HG02763 (cell line): Measurements from ENCODE around the gene ERC2.

ENCODE experiments used
- ATAC-seq: cut with Tn5 transposase; IDR thresholded peaks from one replicate; pipeline ENCODE4 v1.9.1; 2021; ENCODE audit warnings: mild to moderate bottlenecking, moderate library complexity; ENCODE audit not compliant: unreplicated experiment

Gene ERC2

GRCh38 chr3:55636300-55637195 is 831.7 kb downstream of the ERC2 start:
- no peak for ATAC-seq

GRCh38 chr3:55634345-55634744 is 833.9 kb downstream of the ERC2 start:
- ATAC-seq: no peak

GRCh38 chr3:55633333-55633732 is 834.9 kb downstream of the ERC2 start:
- no peak for ATAC-seq

DNA sequence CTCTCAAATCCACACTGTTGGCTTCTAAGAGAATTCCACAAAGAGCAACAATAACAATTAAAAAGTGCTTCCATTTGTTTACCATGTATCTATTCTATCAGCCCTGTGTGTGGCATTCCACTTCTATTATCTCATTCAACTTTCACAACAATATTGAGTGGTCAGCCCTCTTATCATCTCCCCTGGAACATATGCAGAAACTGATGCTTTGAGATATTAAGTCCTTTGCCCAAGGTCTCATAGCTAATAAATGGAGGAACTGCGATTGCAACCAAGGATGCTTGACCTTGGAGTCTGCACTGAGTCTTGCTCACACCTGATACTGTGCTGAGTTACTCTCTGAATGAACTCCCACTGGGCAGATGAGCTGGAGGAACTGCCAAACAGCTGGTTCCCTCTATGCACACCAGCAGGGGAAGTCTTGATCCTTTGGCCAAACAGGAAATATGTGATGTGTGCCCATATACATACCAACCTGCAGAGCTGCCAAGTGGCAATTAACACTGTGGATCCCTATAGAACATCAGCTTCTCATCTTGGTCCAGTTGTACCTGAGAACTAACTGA is 836.4 kb downstream of the ERC2 start:
- ATAC-seq: no peak

- ATAC-seq: no peak
Measured at GRCh38 chr3:55630921-55631299, 837.4 kb downstream of the ERC2 start.

- no peak for ATAC-seq
Measured at GRCh38 chr3:55630280-55630920, 837.9 kb downstream of the ERC2 start.

GRCh38 chr3:55629432-55629831 is 838.8 kb downstream of the ERC2 start:
- ATAC-seq: no peak

DNA sequence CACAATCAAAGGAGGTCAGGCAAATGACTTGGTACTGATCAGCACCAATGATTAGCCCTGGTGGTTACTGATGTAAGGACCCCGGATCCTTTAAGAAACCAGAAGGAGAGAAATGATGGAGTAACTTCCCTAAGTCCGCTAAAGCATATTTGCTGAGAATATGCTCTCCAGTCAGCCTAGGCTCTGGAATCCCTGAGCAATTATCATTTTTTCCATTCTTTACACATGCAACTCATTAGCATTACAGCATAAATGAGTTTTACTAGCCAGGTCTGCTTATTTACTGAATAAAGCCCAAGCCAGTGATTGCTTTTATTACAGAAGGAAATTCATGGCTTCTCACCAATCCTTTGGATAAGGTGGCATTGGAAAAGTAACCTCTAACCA is 842.0 kb downstream of the ERC2 start:
- ATAC-seq: no peak

- ATAC-seq: no peak
Measured at GRCh38 chr3:55624238-55624637, 844.0 kb downstream of the ERC2 start.

- ATAC-seq: no peak
Measured at GRCh38 chr3:55623786-55624185, 844.5 kb downstream of the ERC2 start.

DNA sequence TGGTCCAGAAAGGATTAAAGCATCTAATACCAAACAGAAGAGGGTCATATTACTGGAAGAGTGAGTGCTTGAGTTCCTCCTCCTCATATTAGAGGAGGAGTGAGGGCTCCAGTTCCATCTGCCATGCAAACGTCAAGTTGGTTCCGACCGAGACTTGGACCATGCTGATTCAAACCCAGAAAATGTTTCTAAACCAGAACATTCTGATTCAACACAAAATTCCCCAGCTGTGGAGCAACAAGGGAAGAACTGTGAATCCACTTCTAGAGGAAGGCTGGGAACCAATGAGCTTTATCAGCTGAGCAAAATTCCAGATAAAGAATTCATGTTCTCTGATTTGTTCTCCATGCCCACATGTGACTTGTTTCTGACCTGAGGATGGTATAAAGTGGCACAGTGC is 845.5 kb downstream of the ERC2 start:
- no peak for ATAC-seq

- no peak for ATAC-seq
Measured at GRCh38 chr3:55622116-55622515, 846.2 kb downstream of the ERC2 start.

- no peak for ATAC-seq
Measured at GRCh38 chr3:55621648-55622047, 846.6 kb downstream of the ERC2 start.

- ATAC-seq: no peak
Measured at GRCh38 chr3:55621026-55621422, 847.2 kb downstream of the ERC2 start.

DNA sequence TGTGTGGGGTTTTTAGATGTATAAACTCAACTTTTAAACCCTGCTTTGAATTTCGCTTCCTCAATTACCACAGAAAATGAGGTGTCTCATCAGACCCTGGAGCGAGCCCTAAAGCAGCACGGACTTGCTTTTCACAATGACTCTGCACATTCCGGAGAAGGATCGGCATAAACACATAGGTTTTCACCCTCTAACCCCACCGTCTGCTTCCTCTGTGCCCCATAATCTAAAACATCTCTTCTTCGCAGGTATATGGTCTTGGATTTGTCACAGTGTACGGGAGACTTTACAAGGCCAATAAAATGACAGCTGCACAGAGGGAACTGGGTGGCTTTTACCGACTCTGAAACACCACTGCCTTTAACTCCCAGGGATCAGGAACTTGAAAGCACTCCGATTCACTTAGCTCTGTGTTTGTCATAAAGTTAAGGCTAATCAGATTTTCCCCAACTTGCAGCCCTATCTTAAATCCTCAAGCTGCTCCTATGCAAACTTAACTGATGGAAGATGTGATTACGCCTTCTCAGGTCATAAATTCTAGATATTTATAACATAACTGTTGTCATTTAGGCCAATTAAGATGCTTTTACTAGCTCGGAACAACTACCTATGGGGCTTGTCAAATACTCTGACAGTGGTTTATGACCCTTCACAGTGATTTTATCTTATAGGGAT is 847.8 kb downstream of the ERC2 start:
- no peak for ATAC-seq

- ATAC-seq: no peak
Measured at GRCh38 chr3:55619046-55619808, 849.0 kb downstream of the ERC2 start.

- ATAC-seq: no peak
Measured at GRCh38 chr3:55617385-55617784, 850.9 kb downstream of the ERC2 start.

DNA sequence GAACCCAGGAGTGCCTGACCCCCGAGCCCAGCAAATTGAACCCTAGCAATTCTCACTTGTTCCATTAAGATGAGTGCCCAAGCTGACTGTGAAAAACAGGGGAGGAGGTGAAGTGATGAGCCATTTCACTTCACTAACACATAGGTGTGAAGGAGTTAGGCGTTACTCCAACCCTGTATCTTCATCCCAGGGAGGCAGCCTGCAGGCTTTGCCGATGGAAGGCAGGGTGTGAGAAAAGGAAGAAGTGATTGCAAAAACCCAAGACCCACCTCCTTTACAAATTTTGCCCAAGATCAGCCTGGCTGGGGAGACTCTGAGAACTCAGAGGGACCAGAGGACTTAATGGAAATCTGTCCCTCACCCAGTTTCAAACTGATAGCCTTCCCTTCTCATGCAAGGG is 851.5 kb downstream of the ERC2 start:
- no peak for ATAC-seq

GRCh38 chr3:55615694-55616295 is 852.5 kb downstream of the ERC2 start:
- ATAC-seq: no peak

DNA sequence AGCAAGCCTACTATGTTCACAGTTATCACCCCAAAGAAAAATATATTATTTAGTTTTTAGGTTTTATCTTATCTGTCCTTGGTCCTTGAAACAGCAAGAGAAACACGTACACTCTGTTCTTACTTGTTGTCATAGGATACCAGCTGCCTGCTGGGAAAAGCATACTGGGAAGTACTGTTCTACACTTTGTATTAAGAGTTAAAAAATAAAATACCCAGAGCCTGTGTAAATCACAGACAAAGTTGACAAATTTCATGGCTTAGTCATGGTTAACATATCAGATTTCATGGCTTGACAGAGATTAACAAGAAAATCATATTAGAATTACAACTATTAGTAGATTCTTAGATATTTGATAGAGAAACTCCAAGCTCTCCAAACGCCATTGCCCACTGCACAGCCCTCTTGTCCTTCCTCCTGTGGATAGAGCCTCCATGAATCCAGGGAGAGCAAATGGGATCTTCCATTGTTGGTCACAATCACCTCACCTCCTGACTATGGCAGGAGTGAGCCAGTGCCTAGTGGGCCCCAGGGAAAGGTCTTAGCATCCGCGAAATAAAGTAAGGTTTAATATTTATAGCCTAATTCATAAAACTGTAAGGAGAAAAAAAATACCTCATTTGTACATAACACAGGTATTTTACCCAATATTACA is 853.1 kb downstream of the ERC2 start:
- no peak for ATAC-seq
